IMR-90 (cell line): ENCODE data around the gene TAX1BP1. TPM values are rescaled to one million over a fixed set of nuclear protein-coding genes. Genes with fewer than 3 reads are reported as not detected.

ENCODE experiments used
- ATAC-seq: fragments of 200-7000 bp; cut with Tn5 transposase; 2 replicates; pipeline ENCODE4 v1.9.1; 2020; ENCODE audit warnings: low read depth, mild to moderate bottlenecking, moderate library complexity
- BruUV-seq: library from RNA; stranded (reverse); fragments of 400-500 nt; replicated peaks from 2 replicates; lab custom pipeline; 2021; lab: Mats Ljungman, UMichigan
- CTCF ChIA-PET: fragments of 300-600 bp; formaldehyde crosslinking; extraction: SDS; loops from one replicate; lab custom pipeline; 2021; ENCODE audit warnings: antibody characterized with exemption; lab: Yijun Ruan, JAX
- POLR2A ChIA-PET: fragments of 300-600 bp; sonication (Branson Sonifier 250); formaldehyde crosslinking; loops from one replicate; lab custom pipeline; 2022; ENCODE audit warnings: antibody characterized with exemption; ENCODE audit not compliant: unreplicated experiment; lab: Charles Lee
- DNase-seq: peaks from one replicate; pipeline ENCODE4 v3.0.0; 2013
- H2AFZ ChIP-seq: replicated peaks from 2 replicates; pipeline ENCODE3; 2013; ENCODE audit warnings: low read length, mild to moderate bottlenecking; ENCODE audit not compliant: poor library complexity
- H2AK5ac ChIP-seq: 2 replicates; pipeline ENCODE4 v1.6.1; 2013; ENCODE audit warnings: low read depth, low read length, inconsistent platforms
- H2AK9ac ChIP-seq: replicated peaks from 2 replicates; pipeline ENCODE3; 2013; ENCODE audit warnings: mild to moderate bottlenecking, low read depth, low read length, moderate library complexity; ENCODE audit not compliant: poor library complexity
- H2BK120ac ChIP-seq: 2 replicates; pipeline ENCODE4 v1.6.1; 2013; ENCODE audit warnings: low read depth, low read length, inconsistent platforms
- H2BK15ac ChIP-seq: 3 replicates; pipeline ENCODE4 v1.6.1; 2013; ENCODE audit warnings: low read depth, low read length, inconsistent platforms
- H2BK20ac ChIP-seq: 2 replicates; pipeline ENCODE4 v1.6.1; 2013; ENCODE audit warnings: low read depth, mild to moderate bottlenecking, inconsistent platforms, low read length, moderate library complexity
- H2BK5ac ChIP-seq: 2 replicates; pipeline ENCODE4 v1.6.1; 2013; ENCODE audit warnings: mild to moderate bottlenecking, low read depth, low read length, inconsistent platforms; ENCODE audit not compliant: poor library complexity, severe bottlenecking
- H3K14ac ChIP-seq: replicated peaks from 2 replicates; pipeline ENCODE4 v1.6.1; 2013; ENCODE audit warnings: low read depth, low read length, inconsistent platforms
- H3K18ac ChIP-seq: 2 replicates; pipeline ENCODE4 v1.6.1; 2013; ENCODE audit warnings: low read depth, low read length, control low read depth
- H3K23ac ChIP-seq: 2 replicates; pipeline ENCODE4 v1.6.1; 2013; ENCODE audit warnings: low read depth, low read length, inconsistent platforms
- H3K27ac ChIP-seq: 2 replicates; pipeline ENCODE4 v1.5.1; 2013; ENCODE audit warnings: mild to moderate bottlenecking, control low read depth, low read length; ENCODE audit not compliant: insufficient read depth
- H3K27me3 ChIP-seq: 2 replicates; pipeline ENCODE4 v1.6.1; 2013; ENCODE audit warnings: low read length; ENCODE audit not compliant: control insufficient read depth, insufficient read depth
- H3K36me3 ChIP-seq: 2 replicates; pipeline ENCODE4 v1.6.1; 2013; ENCODE audit warnings: low read length, mixed read lengths; ENCODE audit not compliant: control insufficient read depth, insufficient read depth
- H3K4ac ChIP-seq: 2 replicates; pipeline ENCODE4 v1.6.1; 2013; ENCODE audit warnings: low read depth, low read length, inconsistent platforms
- H3K4me1 ChIP-seq: 2 replicates; pipeline ENCODE4 v1.6.1; 2013; ENCODE audit warnings: low read length, mixed read lengths; ENCODE audit not compliant: control insufficient read depth, insufficient read depth
- H3K4me2 ChIP-seq: 2 replicates; pipeline ENCODE4 v1.6.1; 2013; ENCODE audit warnings: low read depth, mild to moderate bottlenecking, control low read depth, low read length, moderate library complexity
- H3K4me3 ChIP-seq: 2 replicates; pipeline ENCODE4 v1.5.1; 2013; ENCODE audit warnings: low read depth, mild to moderate bottlenecking, control low read depth, low read length, moderate library complexity; ENCODE audit not compliant: insufficient read depth
- H3K56ac ChIP-seq: 2 replicates; pipeline ENCODE4 v1.6.1; 2013; ENCODE audit warnings: low read length, inconsistent platforms; ENCODE audit not compliant: insufficient read depth; ENCODE audit errors: extremely low read depth
- H3K79me1 ChIP-seq, 2 experiments: 2 replicates each; pipeline ENCODE4 v1.6.1; 2013; ENCODE audit warnings: low read length in 2 of 2, inconsistent platforms in 1 of 2, low read depth in 1 of 2
- H3K9ac ChIP-seq: 2 replicates; pipeline ENCODE4 v1.6.1; 2013; ENCODE audit warnings: low read depth, low read length, control low read depth
- H3K9me1 ChIP-seq: 2 replicates; pipeline ENCODE4 v1.6.1; 2013; ENCODE audit warnings: low read length, inconsistent platforms; ENCODE audit not compliant: insufficient read depth
- H3K9me3 ChIP-seq: 2 replicates; pipeline ENCODE4 v1.6.1; 2013; ENCODE audit warnings: low read length; ENCODE audit not compliant: control insufficient read depth, insufficient read depth
- H4K20me1 ChIP-seq: 2 replicates; pipeline ENCODE4 v1.6.1; 2013; ENCODE audit warnings: low read length, inconsistent platforms; ENCODE audit not compliant: insufficient read depth
- H4K5ac ChIP-seq: 2 replicates; pipeline ENCODE4 v1.6.1; 2013; ENCODE audit warnings: mild to moderate bottlenecking, low read depth, low read length, control low read depth
- H4K8ac ChIP-seq, 2 experiments: 2 replicates each; pipeline ENCODE4 v1.6.1; 2013; ENCODE audit warnings: low read depth in 2 of 2, low read length in 2 of 2, control low read depth in 1 of 2, inconsistent platforms in 1 of 2
- H4K91ac ChIP-seq: 2 replicates; pipeline ENCODE4 v1.6.1; 2013; ENCODE audit warnings: low read depth, low read length, inconsistent platforms; ENCODE audit not compliant: insufficient read depth
- BHLHE40 ChIP-seq: fragments of 150-350 bp; IDR thresholded peaks from 2 replicates; pipeline ENCODE4 v1.6.1; 2016; ENCODE audit warnings: mild to moderate bottlenecking, low read depth, low read length
- CEBPB ChIP-seq: IDR thresholded peaks from 2 replicates; pipeline ENCODE4 v1.6.1; 2012; ENCODE audit warnings: low read depth, low read length, improper control_type of control experiment
- CTCF ChIP-seq: conservative IDR thresholded peaks from 2 replicates; pipeline ENCODE4 v1.5.1; 2012; ENCODE audit warnings: mild to moderate bottlenecking, low read depth, low read length, improper control_type of control experiment
- ELK1 ChIP-seq: fragments of 150-350 bp; IDR thresholded peaks from 2 replicates; pipeline ENCODE4 v1.6.1; 2016; ENCODE audit warnings: low read depth, mild to moderate bottlenecking, low read length, moderate library complexity, borderline replicate concordance
- MAFK ChIP-seq: IDR thresholded peaks from 2 replicates; pipeline ENCODE4 v1.6.1; 2012; ENCODE audit warnings: low read depth, low read length, improper control_type of control experiment
- NFE2L2 ChIP-seq: fragments of 150-350 bp; IDR thresholded peaks from 2 replicates; pipeline ENCODE4 v1.6.1; 2016; ENCODE audit warnings: low read depth, mild to moderate bottlenecking, low read length
- POLR2A ChIP-seq: IDR thresholded peaks from 2 replicates; pipeline ENCODE4 v1.6.1; 2012; ENCODE audit warnings: mild to moderate bottlenecking, low read depth, low read length
- USF2 ChIP-seq: fragments of 150-350 bp; IDR thresholded peaks from 2 replicates; pipeline ENCODE4 v1.6.1; 2017; ENCODE audit warnings: mild to moderate bottlenecking, antibody characterized with exemption, low read length, low read depth
- WGBS, 2 experiments: methylation state at CpG; one replicate each; pipeline versions ENCODE4 v1.1.5 to v1.1.7; 2013; ENCODE audit warnings: missing lambda C conversion rate in 2 of 2; ENCODE audit not compliant: insufficient read length in 1 of 2; ENCODE audit errors: extremely low coverage in 2 of 2; 5-methylcytosine and 5-hydroxymethylcytosine counted together
- dilution Hi-C: fragments of 300-500 bp; cut with HindIII; formaldehyde crosslinking; loops from one replicate; pipeline ENCODE4 v1.14.3; 2018; ENCODE audit warnings: low sequenced_read_pairs; ENCODE audit not compliant: unreplicated experiment
- in situ Hi-C: fragments of 300-500 bp; cut with MboI; formaldehyde crosslinking; loops from 3 replicates; pipeline ENCODE4 v1.14.3; 2019; ENCODE audit warnings: low sequenced_read_pairs, inconsistent platforms, mixed read lengths
- intact Hi-C: fragments of 100-400 bp; cut with micrococcal nuclease; formaldehyde crosslinking; loops from 2 replicates; pipeline ENCODE4 v1.10.0; 2022
- polyA plus RNA-seq, 3 experiments: library from polyadenylated mRNA; depleted of rRNA; stranded (reverse); fragments of >200 nt; gene quantifications; 2 replicates each; pipeline ENCODE4 v1.2.3, GENCODE V29; 2012; ENCODE audit warnings: low replicate concordance in 1 of 3
- total RNA-seq: library from RNA; depleted of rRNA; stranded (reverse); fragments of >200 nt; gene quantifications from 2 replicates; pipeline ENCODE4 v1.2.3, GENCODE V29; 2012

Gene TAX1BP1
- total and polyA plus RNA-seq, 2 of the 4 experiments (the other 2 are of a cell fraction): 49.0 to 52.7 TPM

GRCh38 chr7:27834179-27834921 is 94.4 kb downstream of the TAX1BP1 start:
- H4K8ac ChIP-seq: no peak overlapping the region
- no peak overlapping the region for H3K4me2 ChIP-seq
- H3K4ac ChIP-seq: no peak overlapping the region
- no peaks in the 10 kb centered on the region; the same call in 1 of the 2 replicates for H4K20me1 ChIP-seq
- no peak overlapping the region for H3K27ac ChIP-seq
- BruUV-seq: no TSS peak
- H4K5ac ChIP-seq: no peak overlapping the region
- dilution Hi-C loops: no loop called here
- H3K4me1 ChIP-seq: no peaks in the 10 kb centered on the region
- 90% methylated on average over 3 of the region's 7 CpGs; no CpG with 5 or more reads in 1 of the 2 experiments for WGBS, 2 experiments
- H3K4me3 ChIP-seq: no peak overlapping the region
- no peaks in the 10 kb centered on the region for H3K9me3 ChIP-seq
- no peak overlapping the region for H2BK15ac ChIP-seq
- H3K9ac ChIP-seq: no peak overlapping the region
- H3K36me3 ChIP-seq: peaks cover 23% of the 10 kb centered on the region
- no peak overlapping the region for H3K56ac ChIP-seq
- no peak overlapping the region for H4K91ac ChIP-seq
- no peak overlapping the region for H2BK5ac ChIP-seq
- no peak overlapping the region for H3K14ac ChIP-seq
- CTCF ChIA-PET: no interaction called here
- no peak overlapping the region for H2AK5ac ChIP-seq
- peaks cover 13% of the 10 kb centered on the region; the same call in 1 of the 2 replicates for H3K9me1 ChIP-seq
- no peaks in the 10 kb centered on the region for H3K27me3 ChIP-seq
- POLR2A ChIA-PET: no interaction called here
- peak overlapping the region; percentile 52 for H2AK9ac ChIP-seq
- no peak overlapping the region for H3K23ac ChIP-seq
- intact Hi-C loops: no loop called here
- peaks cover 0 to 9% of the 10 kb centered on the region in 2 experiments; a peak in 1 of 4 replicates for H3K79me1 ChIP-seq
- H3K18ac ChIP-seq: no peak overlapping the region
- in situ Hi-C loops: no loop called here
- H2BK120ac ChIP-seq: no peak overlapping the region
- no peak overlapping the region for H2AFZ ChIP-seq
- TF ChIP-seq CEBPB: no peak
- TF ChIP-seq BHLHE40: no peak
- no peak for TF ChIP-seq ELK1
- TF ChIP-seq USF2: no peak
- TF ChIP-seq NFE2L2: no peak
- no peak for TF ChIP-seq POLR2A
- no peak for TF ChIP-seq CTCF
- TF ChIP-seq MAFK: no peak
- no peak for DNase-seq
- no peak for ATAC-seq
- H2BK20ac ChIP-seq: no peak overlapping the region
